Right ventricle myocardium inferior (tissue), 1 donor: Measurements from ENCODE around the gene NEU1. TPM values are rescaled to one million over a fixed set of nuclear protein-coding genes. Genes with fewer than 3 reads are reported as not detected.
"Not testable (repeated sequence)": the region's sequence is repeated elsewhere in the genome, so short reads cannot be mapped to it uniquely, and the experiment has no call there.

Experiments used
- ATAC-seq: fragments of 200-7000 bp; cut with Tn5 transposase; one replicate; pipeline ENCODE4 v1.9.1; 2020; ENCODE audit warnings: mild to moderate bottlenecking, moderate library complexity
- DNase-seq: peaks from one replicate; pipeline ENCODE4 v3.0.0; 2021; ENCODE audit errors: missing footprints
- intact Hi-C: fragments of 100-400 bp; cut with DNase I; formaldehyde crosslinking; loops from one replicate; pipeline ENCODE4 v1.11.0; 2022
- total RNA-seq: library from RNA; stranded (reverse); fragmentation: NEBNext Ultra II Directional; extraction: Animal tissue kit (Norgen Biotek cat#: 25700); gene quantifications from one replicate; pipeline ENCODE4 v1.2.1, GENCODE V29; 2021
- donor health status: DM: no; HTN: yes; CAD: no; lungs with severe emphysema.

Gene NEU1
- total RNA-seq, 1 donor from 2014 or later: 25.6 TPM

DNA sequence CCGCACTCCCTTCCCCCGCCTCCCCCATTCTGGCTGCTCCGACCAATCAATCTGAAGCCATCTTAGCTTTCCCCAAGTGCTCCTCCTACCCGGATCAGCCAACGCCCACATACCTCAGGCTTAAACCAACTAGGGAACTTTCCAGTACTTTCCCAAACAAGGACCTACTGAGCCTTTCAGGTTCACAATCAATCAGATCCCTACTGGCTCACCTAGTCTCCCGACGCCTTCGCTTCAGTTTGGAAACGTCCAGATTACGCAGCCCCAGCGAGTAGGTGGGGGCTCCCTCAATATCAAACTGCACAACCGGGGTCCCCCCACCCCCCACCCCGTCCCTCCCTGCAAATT lies 48.0 kb downstream of the NEU1 start:
- DNase-seq (peak; percentile 96), ATAC-seq (peak; percentile 87)
- intact Hi-C loops: no loop called here

DNA sequence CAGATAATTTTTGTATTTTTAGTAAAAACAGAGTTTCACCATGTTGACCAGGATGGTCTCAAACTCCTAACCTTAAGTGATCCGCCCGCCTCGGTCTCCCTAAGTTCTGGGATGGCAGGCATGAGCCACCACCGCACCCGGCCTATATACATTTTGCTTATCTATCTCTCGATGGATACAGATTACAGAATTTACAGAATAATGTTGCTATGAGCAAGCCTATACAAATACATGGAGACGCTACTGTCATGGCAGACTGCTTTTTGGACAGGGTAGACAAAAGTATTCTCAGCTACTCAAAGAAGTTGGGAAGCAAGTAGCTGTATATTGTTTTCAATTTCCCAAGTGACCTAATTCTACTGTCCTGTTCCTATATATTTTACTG lies 49.2 kb downstream of the NEU1 start:
- DNase-seq: peak; percentile 20
- ATAC-seq: no peak
- intact Hi-C loops: no loop called here

DNA sequence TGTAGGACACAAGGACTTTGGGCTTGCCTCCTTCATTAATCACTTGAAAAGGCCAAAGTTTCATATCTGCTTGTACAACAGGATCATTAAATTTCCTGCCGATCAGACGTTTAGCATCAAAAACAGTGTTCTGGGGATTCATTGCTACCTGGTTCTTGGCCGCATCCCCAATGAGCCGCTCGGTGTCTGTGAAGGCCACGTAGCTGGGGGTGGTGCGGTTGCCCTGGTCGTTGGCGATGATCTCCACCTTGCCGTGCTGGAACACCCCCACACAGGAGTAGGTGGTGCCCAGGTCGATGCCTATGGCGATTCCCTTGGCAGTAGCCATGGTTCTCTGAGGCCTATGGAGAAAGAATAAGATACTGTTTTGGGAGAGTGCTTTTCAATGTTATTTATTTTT lies 51.0 kb downstream of the NEU1 start:
- intact Hi-C loops: no loop called here
- no peak for ATAC-seq
- DNase-seq: no peak

DNA sequence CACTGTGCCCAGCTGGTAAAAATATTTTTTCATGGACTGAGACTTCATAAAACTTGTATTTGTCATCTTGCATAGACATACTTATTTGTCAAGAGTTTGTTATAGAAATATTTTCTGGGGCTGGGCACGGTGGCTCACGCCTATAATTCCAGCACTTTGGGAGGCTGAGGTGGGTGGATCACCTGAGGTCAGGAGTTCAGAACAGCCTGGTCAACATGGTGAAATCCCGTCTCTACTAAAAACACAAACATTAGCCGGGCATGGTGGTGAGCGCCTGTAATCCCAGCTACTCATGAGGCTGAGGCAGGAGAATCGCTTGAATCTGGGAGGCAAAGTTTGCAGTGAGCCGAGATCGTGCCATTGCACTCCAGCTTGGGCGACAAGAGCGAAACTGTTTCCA lies 54.0 kb downstream of the NEU1 start:
- DNase-seq, ATAC-seq, intact Hi-C loops: not testable (repeated sequence)

Other genes starting within 250 kb of the NEU1 start
- gene AIF1, start 247.6 kb downstream of the NEU1 start, total RNA-seq: 22.1 TPM
- 82.7 TPM for gene PRRC2A, start 242.1 kb downstream of the NEU1 start, total RNA-seq
- gene BAG6, start 210.2 kb downstream of the NEU1 start, total RNA-seq: 260 TPM
- gene APOM, start 206.9 kb downstream of the NEU1 start, total RNA-seq: 0.87 TPM
- 17.0 TPM for gene C6orf47, start 202.0 kb downstream of the NEU1 start, total RNA-seq
- 17.1 TPM for gene GPANK1, start 197.8 kb downstream of the NEU1 start, total RNA-seq
- 97.3 TPM for gene CSNK2B, start 196.7 kb downstream of the NEU1 start, total RNA-seq
- gene LY6G5B, start 192.8 kb downstream of the NEU1 start, total RNA-seq: 3.9 TPM
- 1.5 TPM for gene LY6G5C, start 181.8 kb downstream of the NEU1 start, total RNA-seq
- 26.9 TPM for gene ABHD16A, start 159.5 kb downstream of the NEU1 start, total RNA-seq
- gene LY6G6F, start 156.0 kb downstream of the NEU1 start, total RNA-seq: not detected
- not detected for gene LY6G6D, start 147.5 kb downstream of the NEU1 start, total RNA-seq
- not detected for gene LY6G6C, start 141.1 kb downstream of the NEU1 start, total RNA-seq
- gene MPIG6B, start 139.4 kb downstream of the NEU1 start, total RNA-seq: 0.70 TPM
- gene DDAH2, start 133.5 kb downstream of the NEU1 start, total RNA-seq: 40.6 TPM
- gene CLIC1, start 126.3 kb downstream of the NEU1 start, total RNA-seq: 102 TPM
- 2.0 TPM for gene MSH5, start 122.8 kb downstream of the NEU1 start, total RNA-seq
- gene SAPCD1, start 100.2 kb downstream of the NEU1 start, total RNA-seq: 0.57 TPM
- 12.1 TPM for gene VWA7, start 85.5 kb downstream of the NEU1 start, total RNA-seq
- gene VARS1, start 67.1 kb downstream of the NEU1 start, total RNA-seq: 29.7 TPM
- gene LSM2, start 55.9 kb downstream of the NEU1 start, total RNA-seq: 24.6 TPM
- gene HSPA1L, start 47.5 kb downstream of the NEU1 start, total RNA-seq: 1.6 TPM
- gene HSPA1A, start 47.3 kb downstream of the NEU1 start, total RNA-seq: 298 TPM
- 215 TPM for gene HSPA1B, start 35.1 kb downstream of the NEU1 start, total RNA-seq
- gene SLC44A4, start 16.2 kb upstream of the NEU1 start, total RNA-seq: not detected
- gene EHMT2, start 34.9 kb upstream of the NEU1 start, total RNA-seq: 16.8 TPM
- 3.2 TPM for gene ZBTB12, start 39.3 kb upstream of the NEU1 start, total RNA-seq
- 8.9 TPM for gene C2, start 64.9 kb upstream of the NEU1 start, total RNA-seq
- 8.8 TPM for gene CFB, start 83.3 kb upstream of the NEU1 start, total RNA-seq
- 41.9 TPM for gene NELFE, start 96.2 kb upstream of the NEU1 start, total RNA-seq
- gene SKIC2, start 96.4 kb upstream of the NEU1 start, total RNA-seq: 30.7 TPM
- gene DXO, start 109.3 kb upstream of the NEU1 start, total RNA-seq: 9.8 TPM
- 92.1 TPM for gene C4A, start 119.2 kb upstream of the NEU1 start, total RNA-seq
- 81.6 TPM for gene C4B, start 152.0 kb upstream of the NEU1 start, total RNA-seq
- 0.30 TPM for gene CYP21A2, start 175.6 kb upstream of the NEU1 start, total RNA-seq
- 73.3 TPM for gene TNXB, start 246.5 kb upstream of the NEU1 start, total RNA-seq